ENCODE measurements around the gene ZNF407. TPM values are rescaled to one million over a fixed set of nuclear protein-coding genes. Genes with fewer than 3 reads are reported as not detected.
A peak's percentile ranks its signal among the peaks of the same experiment; 100 is the strongest.

Gene ZNF407
- total RNA-seq, 1 donor = 10.0 TPM

DNA sequence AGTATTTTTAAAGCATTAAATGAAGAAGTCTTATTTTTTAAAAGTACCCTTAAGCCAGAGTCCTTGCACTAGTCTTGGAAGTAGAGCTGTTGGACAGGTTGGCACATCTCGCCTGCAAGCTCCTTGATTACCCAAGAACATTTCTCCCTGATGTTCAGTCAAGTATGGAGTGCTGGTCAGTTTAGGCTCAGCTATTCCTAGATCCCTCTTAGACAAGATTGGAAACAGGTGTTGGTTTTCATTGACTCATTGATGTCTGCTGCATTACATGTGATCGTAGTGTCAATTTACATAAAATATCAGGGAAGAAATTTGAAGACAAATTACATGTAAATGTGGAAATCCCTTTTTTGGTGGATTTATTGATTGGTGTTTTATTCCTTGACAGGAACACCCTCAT is 170.4 kb downstream of the ZNF407 start:
- no peak for DNase-seq (ENCODE audit: low read depth in 2 of 3, low spot score in 2 of 3)

DNA sequence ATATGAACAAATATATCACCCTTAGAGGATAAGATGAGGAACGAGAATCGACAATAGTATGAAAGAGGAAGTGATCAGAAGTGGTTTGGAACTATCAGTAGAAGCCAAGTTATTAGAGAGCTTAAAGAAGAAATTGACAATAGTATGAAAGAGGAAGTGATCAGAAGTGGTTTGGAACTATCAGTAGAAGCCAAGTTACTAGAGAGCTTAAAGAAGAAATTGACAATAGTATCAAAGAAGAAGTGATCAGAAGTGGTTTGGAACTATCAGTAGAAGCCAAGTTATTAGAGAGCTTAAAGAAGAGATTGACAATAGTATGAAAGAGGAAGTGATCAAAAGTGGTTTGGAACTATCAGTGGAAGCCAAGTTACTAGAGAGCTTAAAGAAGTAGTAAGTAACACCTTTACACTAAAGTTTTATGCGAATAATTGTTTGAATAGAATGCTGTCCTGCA is 175.5 kb downstream of the ZNF407 start:
- DNase-seq (ENCODE audit: low read depth in 2 of 3, low spot score in 2 of 3) = no peak

DNA sequence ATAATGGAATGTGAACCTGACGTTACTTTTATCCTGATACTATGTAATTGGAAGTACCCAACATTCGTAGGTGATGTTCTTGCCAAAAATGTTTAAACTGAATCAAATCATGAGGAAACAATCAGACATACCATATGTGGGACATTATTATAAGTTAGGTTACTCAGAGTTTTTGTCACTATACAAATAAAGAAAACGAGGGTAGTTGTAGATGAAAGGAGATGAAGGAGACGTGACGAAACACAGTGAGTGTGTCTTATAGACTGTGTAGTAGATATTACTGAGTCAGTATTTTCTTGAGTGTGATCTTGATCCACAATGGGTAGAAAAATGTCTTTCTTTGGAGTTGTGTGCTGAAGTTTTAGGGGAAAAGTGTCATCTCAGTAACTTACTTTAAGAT is 176.8 kb downstream of the ZNF407 start:
- DNase-seq (ENCODE audit: low read depth in 2 of 3, low spot score in 2 of 3) = no peak

GRCh38 chr18:74775239-74775638 is 177.6 kb downstream of the ZNF407 start:
- no peak for DNase-seq (ENCODE audit: low read depth in 2 of 3, low spot score in 2 of 3)

DNA sequence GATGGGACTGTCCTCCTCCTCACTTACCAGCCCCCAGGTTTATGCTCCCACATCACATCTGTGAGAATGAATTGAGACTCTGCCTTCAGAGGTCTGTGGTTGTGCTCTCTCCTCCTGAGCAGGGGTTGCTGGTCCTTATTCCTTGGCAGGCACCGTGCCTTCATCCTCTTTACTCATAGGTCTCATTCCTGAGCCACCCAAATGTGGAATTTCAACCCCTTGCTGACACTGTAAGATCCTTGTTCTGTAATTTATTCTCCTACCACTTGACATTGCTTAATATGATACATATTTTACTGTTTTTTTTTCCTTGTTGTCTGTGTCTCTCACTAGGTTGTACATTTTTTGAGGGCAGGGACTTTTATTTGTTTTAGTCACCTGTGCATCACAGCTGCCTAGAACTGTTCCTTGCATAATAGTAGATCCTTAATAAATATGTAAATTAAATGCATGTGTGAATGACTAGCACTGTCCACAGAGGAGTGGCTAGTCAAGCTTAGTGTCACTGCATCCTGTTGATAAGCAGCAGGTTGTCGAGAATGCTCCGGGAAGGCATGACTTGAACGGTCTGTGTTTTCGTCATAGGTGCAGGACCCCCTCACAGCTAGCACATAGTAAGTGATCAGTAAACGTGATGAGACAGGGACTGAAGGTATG is 180.6 kb downstream of the ZNF407 start:
- DNase-seq (ENCODE audit: low read depth in 2 of 3, low spot score in 2 of 3) = peak in 2 of 3 donors; percentile 9 to 41

DNA sequence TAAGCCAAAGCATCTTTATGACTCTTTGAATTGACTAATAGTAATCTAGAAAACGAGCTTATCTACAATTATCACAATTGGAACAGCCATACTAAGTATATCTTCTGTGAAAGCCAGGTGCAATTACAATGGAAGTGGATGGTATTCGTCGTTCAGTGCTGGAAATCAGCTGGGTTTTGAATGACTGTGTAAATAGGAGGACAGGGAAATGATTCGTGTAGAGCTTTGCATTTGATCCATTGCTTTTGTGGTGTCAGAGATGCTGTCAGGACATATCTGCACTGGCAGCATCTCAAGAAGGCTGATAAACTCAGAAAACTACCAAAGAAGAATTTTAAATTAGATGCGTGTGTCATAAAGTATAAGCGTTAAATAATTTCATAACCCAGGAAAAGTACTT is 187.1 kb downstream of the ZNF407 start:
- DNase-seq (ENCODE audit: low read depth in 2 of 3, low spot score in 2 of 3) = no peak

DNA sequence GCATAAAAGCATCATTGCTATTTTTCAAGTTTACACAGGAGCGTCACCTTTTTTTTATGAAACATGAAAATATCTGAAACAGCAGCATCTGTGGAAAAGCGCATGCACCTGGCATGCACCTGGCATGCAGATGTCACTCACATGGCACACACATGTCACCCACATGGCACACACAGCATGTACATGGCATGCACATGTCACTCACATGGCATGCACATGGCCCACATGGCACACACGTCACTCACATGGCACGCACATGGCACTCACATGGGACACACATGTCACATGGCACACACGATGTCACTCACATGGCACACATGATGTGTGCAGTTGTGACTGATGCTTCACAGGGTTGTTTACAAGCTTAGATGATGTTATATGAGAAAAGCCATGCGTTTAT is 188.0 kb downstream of the ZNF407 start:
- DNase-seq (ENCODE audit: low read depth in 2 of 3, low spot score in 2 of 3) = no peak

DNA sequence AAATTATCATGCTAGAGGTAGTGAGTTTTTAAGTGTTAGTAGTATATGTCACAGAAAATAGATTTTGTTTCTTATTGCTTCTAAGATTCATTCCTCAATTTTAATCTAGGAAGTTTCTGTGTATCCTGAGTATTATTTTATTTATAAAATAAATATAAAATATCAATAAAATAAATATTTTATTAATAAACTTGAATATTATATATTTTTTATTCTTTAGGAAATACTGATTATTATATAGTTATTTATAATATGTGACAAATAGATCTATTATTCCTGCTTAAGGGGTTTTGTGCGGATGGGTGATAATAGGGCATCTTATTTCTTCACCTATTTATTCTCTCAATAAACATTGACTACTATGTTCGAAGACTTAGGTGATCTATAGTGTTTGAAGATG is 191.0 kb downstream of the ZNF407 start:
- no peak for DNase-seq (ENCODE audit: low read depth in 2 of 3, low spot score in 2 of 3)

DNA sequence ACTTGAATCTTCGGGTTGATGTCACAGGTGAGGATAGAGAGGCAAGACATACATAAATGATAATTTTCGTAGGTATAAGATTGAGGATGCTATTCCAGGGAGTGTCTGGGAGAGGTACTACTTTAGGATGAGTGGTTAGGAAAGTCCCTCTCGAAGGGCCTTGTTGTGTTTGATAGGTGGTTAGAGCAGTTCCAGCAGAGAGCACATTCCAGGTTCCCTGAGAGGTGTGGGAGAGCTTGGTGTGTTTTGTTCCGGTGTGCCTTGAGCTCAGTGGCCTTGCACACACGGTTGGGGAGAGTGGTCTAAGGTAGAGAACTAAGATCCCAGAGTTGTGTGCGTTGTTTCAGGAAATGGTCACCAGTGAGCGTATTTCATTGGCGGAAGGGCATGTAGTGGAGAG is 191.4 kb downstream of the ZNF407 start:
- no peak for DNase-seq (ENCODE audit: low read depth in 2 of 3, low spot score in 2 of 3)

GRCh38 chr18:74790451-74790850 is 192.8 kb downstream of the ZNF407 start:
- no peak for DNase-seq (ENCODE audit: low read depth in 2 of 3, low spot score in 2 of 3)

GRCh38 chr18:74791501-74792194 is 194.0 kb downstream of the ZNF407 start:
- no peak for DNase-seq (ENCODE audit: low read depth in 2 of 3, low spot score in 2 of 3)

DNA sequence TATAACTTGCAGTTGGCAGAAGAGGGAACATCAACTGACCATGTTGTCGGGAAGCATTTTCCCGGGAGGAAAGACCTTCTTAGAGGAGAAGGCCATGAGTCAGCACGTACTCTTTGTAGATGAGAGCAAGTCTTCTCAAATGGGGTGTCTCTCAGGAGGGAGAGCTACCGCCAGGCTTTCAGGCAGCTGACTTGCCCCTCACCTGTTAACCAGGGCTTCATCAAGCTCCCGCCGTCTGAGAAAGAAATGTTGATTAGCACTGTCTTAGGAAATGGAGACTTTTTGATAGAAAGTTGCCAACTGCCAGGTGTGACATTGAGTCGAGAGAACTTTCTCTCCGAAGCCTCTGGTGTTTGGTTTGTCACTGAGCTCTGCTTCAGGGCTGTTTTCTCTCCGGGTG is 196.1 kb downstream of the ZNF407 start:
- no peak for DNase-seq (ENCODE audit: low read depth in 2 of 3, low spot score in 2 of 3)

- DNase-seq (ENCODE audit: low read depth in 2 of 3, low spot score in 2 of 3) = no peak
These were observed 198.1 kb downstream of the ZNF407 start for GRCh38 chr18:74795751-74796150.

GRCh38 chr18:74796211-74796610 is 198.5 kb downstream of the ZNF407 start:
- no peak for DNase-seq (ENCODE audit: low read depth in 2 of 3, low spot score in 2 of 3)

GRCh38 chr18:74796841-74797576 is 199.3 kb downstream of the ZNF407 start:
- DNase-seq (ENCODE audit: low read depth in 2 of 3, low spot score in 2 of 3) = no peak

- DNase-seq (ENCODE audit: low read depth in 2 of 3, low spot score in 2 of 3) = no peak
These were observed 200.0 kb downstream of the ZNF407 start for GRCh38 chr18:74797577-74798151.

GRCh38 chr18:74799542-74799941 is 201.9 kb downstream of the ZNF407 start:
- DNase-seq (ENCODE audit: low read depth in 2 of 3, low spot score in 2 of 3) = no peak

DNA sequence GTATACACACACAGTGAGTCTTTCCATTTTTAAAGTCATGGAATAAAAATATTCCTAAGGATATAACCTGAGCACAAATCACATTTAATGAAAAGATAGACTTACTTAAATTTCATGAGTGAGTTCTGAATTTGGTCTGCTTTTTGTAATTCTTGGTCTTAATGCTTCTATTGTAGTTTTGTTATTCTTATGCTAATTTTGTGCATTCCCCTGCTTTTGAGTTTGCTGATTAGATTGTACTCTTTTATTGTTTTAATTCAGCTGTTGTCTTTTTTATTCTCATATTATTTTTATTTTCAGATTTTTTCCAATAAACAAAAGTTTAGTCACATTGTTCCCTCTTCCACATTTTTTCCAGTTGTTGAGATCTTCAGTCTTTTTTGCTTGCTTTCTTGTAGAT is 202.4 kb downstream of the ZNF407 start:
- no peak for DNase-seq (ENCODE audit: low read depth in 2 of 3, low spot score in 2 of 3)

- DNase-seq (ENCODE audit: low read depth in 2 of 3, low spot score in 2 of 3) = no peak
These were observed 205.4 kb downstream of the ZNF407 start for GRCh38 chr18:74803117-74803516.

DNA sequence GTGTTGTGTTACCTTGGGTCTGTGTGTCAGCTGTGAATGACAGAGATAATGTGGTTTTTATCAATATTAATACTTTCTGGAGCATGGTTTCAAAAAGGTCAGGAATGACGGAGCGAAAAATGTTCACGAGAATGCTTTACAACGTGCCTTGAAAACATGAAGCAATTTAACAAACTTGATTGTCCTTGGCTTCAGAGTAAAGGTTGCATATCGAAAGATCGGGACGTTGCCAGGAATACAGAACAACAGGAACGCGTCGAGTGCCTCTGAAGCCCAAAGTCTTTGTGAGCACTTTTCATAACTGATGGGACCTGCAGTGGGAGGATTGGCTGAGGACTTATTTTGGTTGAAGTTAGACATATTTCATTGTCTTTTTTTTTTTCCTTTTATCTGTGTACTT is 206.1 kb downstream of the ZNF407 start:
- no peak for DNase-seq (ENCODE audit: low read depth in 2 of 3, low spot score in 2 of 3)

- no peak for DNase-seq (ENCODE audit: low read depth in 2 of 3, low spot score in 2 of 3)
These were observed 207.0 kb downstream of the ZNF407 start for GRCh38 chr18:74804677-74805076.

Measured in hematopoietic multipotent progenitor cell (in vitro differentiated cells).